ENCODE results near the gene MIPOL1.

MIPOL1 gene

DNA sequence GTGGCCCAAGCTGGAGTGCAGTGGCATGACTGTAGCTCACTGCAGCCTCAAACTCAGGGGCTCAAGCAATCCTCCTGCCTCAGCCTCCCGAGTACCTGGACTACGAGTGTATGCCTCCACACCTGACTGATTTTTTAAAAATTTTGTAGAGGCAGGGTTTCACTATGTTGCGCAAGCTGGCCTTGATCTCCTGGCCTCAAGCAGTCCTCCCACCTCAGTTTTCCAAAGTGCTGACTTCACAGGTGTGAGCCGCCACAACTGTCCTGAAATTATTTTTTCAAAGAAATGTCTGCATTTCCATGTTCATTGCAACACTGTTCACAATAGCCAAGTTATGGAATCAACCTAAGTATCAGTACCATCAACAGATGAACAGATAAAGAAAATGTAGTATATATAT lies 285.9 kb downstream of the MIPOL1 start:
- TF ChIP-seq, protein P1, sequence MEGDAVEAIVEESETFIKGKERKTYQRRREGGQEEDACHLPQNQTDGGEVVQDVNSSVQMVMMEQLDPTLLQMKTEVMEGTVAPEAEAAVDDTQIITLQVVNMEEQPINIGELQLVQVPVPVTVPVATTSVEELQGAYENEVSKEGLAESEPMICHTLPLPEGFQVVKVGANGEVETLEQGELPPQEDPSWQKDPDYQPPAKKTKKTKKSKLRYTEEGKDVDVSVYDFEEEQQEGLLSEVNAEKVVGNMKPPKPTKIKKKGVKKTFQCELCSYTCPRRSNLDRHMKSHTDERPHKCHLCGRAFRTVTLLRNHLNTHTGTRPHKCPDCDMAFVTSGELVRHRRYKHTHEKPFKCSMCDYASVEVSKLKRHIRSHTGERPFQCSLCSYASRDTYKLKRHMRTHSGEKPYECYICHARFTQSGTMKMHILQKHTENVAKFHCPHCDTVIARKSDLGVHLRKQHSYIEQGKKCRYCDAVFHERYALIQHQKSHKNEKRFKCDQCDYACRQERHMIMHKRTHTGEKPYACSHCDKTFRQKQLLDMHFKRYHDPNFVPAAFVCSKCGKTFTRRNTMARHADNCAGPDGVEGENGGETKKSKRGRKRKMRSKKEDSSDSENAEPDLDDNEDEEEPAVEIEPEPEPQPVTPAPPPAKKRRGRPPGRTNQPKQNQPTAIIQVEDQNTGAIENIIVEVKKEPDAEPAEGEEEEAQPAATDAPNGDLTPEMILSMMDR (IDR thresholded peaks at IDR 0.05; ENCODE audit: low read depth, low read length), result no peak
- DNase-seq (ENCODE audit: extremely low read depth, low read depth), result no peak

DNA sequence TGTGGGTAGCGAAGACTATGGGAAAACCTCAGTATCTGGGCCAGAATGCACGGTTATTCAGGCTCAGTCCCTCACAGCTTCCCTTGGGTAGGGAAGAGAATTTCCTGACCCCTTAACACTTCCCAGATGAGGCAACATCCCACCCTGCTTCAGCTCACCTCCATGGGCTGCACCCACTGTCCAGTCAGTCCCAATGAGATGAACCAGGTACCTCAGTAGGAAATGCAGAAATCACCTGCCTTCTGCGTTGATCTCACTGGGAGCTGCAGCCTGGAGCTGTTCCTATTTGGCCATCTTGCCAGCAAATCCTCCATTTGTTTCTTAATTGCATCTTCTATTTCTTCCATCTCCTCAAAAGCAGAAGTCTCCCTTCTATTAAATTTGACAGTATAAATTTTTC lies 292.9 kb downstream of the MIPOL1 start:
- no peak for DNase-seq (ENCODE audit: extremely low read depth, low read depth)
- TF ChIP-seq, protein P1 (IDR thresholded peaks at IDR 0.05; ENCODE audit: low read depth, low read length), result no peak

DNA sequence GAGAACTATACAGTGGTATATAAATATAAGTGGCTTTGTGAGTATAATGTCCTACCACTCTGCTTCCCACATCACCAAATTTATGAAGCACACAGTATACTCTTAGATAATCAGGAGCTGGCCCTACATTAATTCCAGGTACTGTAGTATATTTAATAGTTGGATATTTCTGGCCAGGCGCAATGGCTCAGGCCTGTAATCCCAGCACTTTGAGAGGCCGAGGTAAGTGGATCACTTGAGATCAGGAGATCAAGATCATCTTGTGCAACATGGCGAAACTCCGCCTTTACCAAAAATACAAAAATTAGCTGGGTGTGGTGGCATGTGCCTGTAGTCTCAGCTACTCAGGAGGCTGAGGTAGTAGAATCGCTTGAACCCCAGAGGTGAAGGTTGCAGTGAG lies 293.3 kb downstream of the MIPOL1 start:
- TF ChIP-seq, protein P1 (IDR thresholded peaks at IDR 0.05; ENCODE audit: low read depth, low read length), result no peak
- DNase-seq (ENCODE audit: extremely low read depth, low read depth), result no peak

DNA sequence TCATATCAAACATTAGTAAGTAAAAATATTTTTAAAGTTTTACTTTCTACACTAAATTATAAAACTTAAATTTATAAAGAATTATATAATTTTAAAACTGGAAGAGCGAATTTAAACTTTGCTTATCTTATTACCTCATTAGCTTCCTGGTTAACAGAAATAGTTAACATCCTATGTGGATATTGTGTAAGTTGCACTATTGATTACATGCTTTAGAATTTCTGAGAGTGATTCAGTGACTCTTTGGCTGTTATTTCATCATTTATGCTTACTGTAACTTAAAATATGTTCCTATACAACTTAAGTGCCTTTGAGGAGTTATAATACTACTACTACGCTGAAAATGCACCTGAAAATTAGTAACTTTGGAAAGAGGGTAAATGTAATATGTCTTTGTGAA lies 295.9 kb downstream of the MIPOL1 start:
- TF ChIP-seq, protein P1 (IDR thresholded peaks at IDR 0.05; ENCODE audit: low read depth, low read length), result no peak
- no peak for DNase-seq (ENCODE audit: extremely low read depth, low read depth)

DNA sequence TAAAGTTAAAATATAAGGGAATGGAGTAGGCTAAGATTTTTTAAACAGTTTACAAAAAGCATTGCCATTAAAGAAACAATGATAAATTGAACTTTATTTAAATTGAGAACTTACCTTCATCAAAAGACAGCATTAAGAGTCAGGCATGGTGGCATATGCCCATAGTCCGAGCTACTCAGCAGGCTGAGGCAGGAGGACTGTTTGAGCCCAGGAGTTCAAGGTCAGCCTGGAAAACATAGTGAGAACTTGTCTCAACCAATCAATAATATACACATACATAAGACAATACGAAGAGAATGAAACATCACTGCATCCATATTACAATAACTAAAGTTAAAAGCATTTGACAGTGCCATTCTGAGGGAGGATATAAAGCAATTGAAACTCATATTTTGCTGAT lies 299.7 kb downstream of the MIPOL1 start:
- TF ChIP-seq, protein P1 (IDR thresholded peaks at IDR 0.05; ENCODE audit: low read depth, low read length), result no peak
- DNase-seq (ENCODE audit: extremely low read depth, low read depth), result no peak

DNA sequence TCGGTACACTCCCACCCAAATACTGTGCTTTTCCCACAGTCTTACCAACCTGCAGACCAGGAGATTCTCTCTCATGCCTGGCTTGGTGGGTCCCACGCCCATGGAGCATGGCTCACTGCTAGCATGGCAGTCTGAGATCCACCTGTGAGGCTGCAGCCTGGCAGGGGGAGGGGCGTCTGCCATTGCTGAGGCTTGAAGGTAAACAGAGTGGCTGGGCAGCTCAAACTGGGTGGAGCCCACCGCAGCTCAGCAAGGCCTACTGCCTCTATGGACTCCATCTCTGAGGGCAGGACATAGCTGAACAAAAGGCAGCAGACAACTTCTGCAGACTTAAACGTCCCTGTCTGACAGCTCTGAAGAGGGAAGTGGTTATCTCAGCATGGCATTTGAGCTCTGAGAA lies 304.1 kb downstream of the MIPOL1 start:
- no peak for DNase-seq (ENCODE audit: extremely low read depth, low read depth)
- TF ChIP-seq, protein P1 (IDR thresholded peaks at IDR 0.05; ENCODE audit: low read depth, low read length), result no peak

DNA sequence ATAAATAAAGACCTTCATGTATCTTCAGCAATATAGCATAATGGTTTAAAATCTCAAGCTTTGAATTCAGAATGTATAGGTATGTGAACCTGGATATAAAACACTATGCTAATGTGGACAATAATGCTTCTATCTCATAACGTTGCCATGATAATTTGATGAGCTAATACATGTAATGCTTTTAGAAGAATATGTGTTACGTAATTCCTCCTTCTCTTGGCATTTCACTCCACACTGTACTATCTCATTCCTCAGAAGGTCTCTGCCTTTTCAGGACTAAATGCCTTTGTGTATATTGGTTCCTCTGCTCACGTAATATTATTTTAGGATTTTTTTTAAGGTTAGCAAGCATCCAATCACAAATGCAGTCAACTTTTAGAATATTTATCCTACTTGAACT lies 310.8 kb downstream of the MIPOL1 start:
- DNase-seq (ENCODE audit: extremely low read depth, low read depth), result no peak
- TF ChIP-seq, protein P1 (IDR thresholded peaks at IDR 0.05; ENCODE audit: low read depth, low read length), result no peak
